Stomach (tissue), 4 donors: ENCODE data around the gene HTATSF1.

Source experiments
- CTCF ChIP-seq, 7 experiments: fragments of 450-650 bp in 4 of 7; fragments of 200-600 bp in 3 of 7; sonication (generic) in 3 of 7; IDR thresholded peaks; one replicate each; pipeline ENCODE4 v1.5.1; 2016 to 2019; ENCODE audit warnings: antibody characterized with exemption in 7 of 7, control low read depth in 2 of 7, mild to moderate bottlenecking in 1 of 7
- EP300 ChIP-seq: sonication (generic); formaldehyde crosslinking; IDR thresholded peaks from one replicate; pipeline ENCODE4 v1.6.1; 2017; ENCODE audit warnings: antibody characterized with exemption
- POLR2A ChIP-seq, 4 donors: fragments of 450-650 bp; IDR thresholded peaks; one replicate each; pipeline ENCODE4 v1.6.1; 2016; ENCODE audit warnings: antibody characterized with exemption in 4 of 4, control low read depth in 2 of 4, mild to moderate bottlenecking in 1 of 4, moderate library complexity in 1 of 4
- POLR2AphosphoS5 ChIP-seq, 3 donors: sonication (generic); formaldehyde crosslinking; IDR thresholded peaks; one replicate each; pipeline ENCODE4 v1.6.1; 2016; ENCODE audit warnings: antibody characterized with exemption in 3 of 3

DNA sequence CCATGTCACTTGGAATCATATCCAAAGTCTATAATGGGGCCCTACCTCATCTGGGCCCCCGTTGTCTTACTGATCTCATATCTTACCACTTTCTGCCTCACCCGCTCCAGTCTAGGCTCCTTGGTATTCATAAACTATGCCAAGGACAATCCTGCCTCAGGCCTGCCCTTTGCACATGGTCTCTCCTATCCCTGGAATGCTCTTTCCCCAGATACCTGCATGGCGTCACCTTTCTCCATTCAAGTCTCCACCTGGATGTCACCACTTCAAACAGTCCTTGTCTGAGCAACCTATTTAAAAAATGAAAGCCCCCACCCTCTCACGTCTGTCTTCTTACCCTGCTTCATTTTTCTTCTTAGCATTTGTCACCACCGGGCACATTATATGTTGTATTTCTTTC, 42.8 kb downstream of the HTATSF1 start:
- TF ChIP-seq CTCF (IDR thresholded peaks at IDR 0.05) (no peak), POLR2A (IDR thresholded peaks at IDR 0.05) (no peak), POLR2AphosphoS5 (IDR thresholded peaks at IDR 0.05) (no peak), EP300 (no peak)
